ENCODE results near the gene CBFA2T3. TPM values are rescaled to one million over a fixed set of nuclear protein-coding genes. Genes with fewer than 3 reads are reported as not detected.

Gene CBFA2T3
- total RNA-seq, 1 donor from 2014 or later = 8.6 TPM

- H3K4me3 ChIP-seq = no peak overlapping the region
- no peak overlapping the region for H3K27ac ChIP-seq (replicated peaks)
- intact Hi-C loops (cut with micrococcal nuclease) = no loop called here
- TF ChIP-seq, protein P1, sequence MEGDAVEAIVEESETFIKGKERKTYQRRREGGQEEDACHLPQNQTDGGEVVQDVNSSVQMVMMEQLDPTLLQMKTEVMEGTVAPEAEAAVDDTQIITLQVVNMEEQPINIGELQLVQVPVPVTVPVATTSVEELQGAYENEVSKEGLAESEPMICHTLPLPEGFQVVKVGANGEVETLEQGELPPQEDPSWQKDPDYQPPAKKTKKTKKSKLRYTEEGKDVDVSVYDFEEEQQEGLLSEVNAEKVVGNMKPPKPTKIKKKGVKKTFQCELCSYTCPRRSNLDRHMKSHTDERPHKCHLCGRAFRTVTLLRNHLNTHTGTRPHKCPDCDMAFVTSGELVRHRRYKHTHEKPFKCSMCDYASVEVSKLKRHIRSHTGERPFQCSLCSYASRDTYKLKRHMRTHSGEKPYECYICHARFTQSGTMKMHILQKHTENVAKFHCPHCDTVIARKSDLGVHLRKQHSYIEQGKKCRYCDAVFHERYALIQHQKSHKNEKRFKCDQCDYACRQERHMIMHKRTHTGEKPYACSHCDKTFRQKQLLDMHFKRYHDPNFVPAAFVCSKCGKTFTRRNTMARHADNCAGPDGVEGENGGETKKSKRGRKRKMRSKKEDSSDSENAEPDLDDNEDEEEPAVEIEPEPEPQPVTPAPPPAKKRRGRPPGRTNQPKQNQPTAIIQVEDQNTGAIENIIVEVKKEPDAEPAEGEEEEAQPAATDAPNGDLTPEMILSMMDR (IDR thresholded peaks at IDR 0.05; ENCODE audit: borderline replicate concordance) = no peak
- no peak for DNase-seq
- H3K9me3 ChIP-seq (replicated peaks) = peaks cover 44% of the 10 kb centered on the region
- H3K27me3 ChIP-seq (ENCODE audit: low read depth) = peaks cover 82% of the 10 kb centered on the region
- H3K36me3 ChIP-seq = no peaks in the 10 kb centered on the region
- H3K4me1 ChIP-seq = peaks cover 17% of the 10 kb centered on the region
Observed at GRCh38 chr16:89000207-89000959, 23.4 kb upstream of the CBFA2T3 start.

DNA sequence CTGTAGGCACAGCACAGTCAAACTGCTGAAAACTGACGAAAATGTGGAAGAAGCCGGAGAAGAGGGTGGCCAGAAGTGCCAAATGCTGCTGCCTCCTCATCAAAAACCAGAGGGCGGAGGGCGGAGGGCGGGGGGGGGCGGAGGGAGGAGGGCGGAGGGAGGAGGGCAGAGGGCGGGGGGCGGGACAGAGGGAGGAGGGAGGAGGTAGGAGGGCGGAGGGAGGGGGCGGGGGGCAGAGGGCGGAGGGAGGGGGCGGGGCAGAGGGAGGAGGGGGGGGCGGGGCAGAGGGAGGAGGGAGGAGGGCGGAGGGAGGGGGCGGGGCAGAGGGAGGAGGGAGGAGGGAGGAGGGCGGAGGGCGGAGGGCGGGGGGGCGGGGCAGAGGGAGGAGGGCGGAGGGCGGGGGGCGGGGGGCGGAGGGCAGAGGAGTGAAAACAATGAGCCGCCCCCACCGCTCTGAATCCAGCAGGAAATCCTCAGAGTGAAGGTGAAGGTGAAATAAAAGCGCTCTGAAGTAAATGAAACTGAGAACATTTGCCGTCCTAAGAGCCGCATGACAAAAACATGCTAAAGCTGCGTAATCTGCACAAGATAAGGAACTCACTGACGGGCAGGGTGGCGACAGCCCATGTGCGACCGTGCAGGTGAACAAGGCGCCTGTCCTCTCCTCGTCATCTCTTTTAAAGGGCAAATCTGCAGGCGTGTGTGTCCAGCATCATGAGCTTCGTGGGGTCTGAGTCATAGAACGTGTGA is 22.6 kb upstream of the CBFA2T3 start:
- Histone ChIP-seq H3K27ac (replicated peaks) (no peak overlapping the region), H3K27me3 (ENCODE audit: low read depth) (peaks cover 82% of the 10 kb centered on the region), H3K4me3 (no peak overlapping the region), H3K9me3 (replicated peaks) (peaks cover 44% of the 10 kb centered on the region), H3K36me3 (no peaks in the 10 kb centered on the region), H3K4me1 (peaks cover 15% of the 10 kb centered on the region)
- intact Hi-C loops (cut with micrococcal nuclease) = no loop called here
- TF ChIP-seq, protein P1 (IDR thresholded peaks at IDR 0.05; ENCODE audit: borderline replicate concordance) = no peak
- DNase-seq = no peak

DNA sequence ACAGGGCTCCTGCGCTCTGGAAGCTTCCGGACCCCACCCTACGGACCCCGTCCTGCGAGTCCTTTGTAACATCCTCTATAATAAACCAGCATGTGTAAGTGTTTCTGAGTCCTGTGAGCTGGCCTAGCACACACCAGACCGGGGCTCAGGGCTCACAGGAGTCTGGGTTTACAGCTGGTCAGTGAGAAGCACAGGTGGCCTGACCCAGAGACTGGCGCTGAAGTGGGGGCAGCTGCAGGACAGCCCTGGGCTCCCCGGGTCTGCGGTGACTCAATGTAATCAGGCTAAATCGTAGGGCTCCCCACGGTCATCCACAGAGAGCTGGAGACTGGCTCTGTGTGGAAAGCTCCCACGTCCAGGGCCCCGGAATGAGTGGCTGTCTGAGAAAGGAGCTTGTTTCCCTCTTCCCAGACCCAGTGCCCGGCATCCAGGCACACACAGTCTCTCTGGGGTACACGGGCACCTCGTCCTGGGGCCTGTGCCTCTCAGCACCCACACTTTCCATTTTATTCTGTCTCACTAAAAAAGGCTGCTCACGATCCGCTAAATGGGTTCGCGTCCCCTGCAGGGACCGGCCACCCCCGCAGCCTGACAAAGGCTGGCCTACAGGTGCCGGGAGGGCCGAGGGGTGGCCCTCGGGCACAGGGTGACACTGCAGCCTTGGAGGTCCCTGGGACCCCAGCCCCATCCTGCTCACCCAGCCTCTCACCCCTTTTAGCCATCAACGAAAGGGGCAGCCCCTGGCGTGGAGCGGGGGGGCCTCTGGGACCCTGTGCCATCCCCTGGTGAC is 18.9 kb upstream of the CBFA2T3 start:
- TF ChIP-seq, protein P1 (IDR thresholded peaks at IDR 0.05; ENCODE audit: borderline replicate concordance) = no peak
- intact Hi-C loops (cut with micrococcal nuclease) = no loop called here
- Histone ChIP-seq H3K27ac (replicated peaks) (no peak overlapping the region), H3K4me3 (no peak overlapping the region), H3K27me3 (ENCODE audit: low read depth) (peaks cover 92% of the 10 kb centered on the region), H3K36me3 (no peaks in the 10 kb centered on the region), H3K4me1 (no peaks in the 10 kb centered on the region), H3K9me3 (replicated peaks) (peaks cover 36% of the 10 kb centered on the region)
- no peak for DNase-seq

DNA sequence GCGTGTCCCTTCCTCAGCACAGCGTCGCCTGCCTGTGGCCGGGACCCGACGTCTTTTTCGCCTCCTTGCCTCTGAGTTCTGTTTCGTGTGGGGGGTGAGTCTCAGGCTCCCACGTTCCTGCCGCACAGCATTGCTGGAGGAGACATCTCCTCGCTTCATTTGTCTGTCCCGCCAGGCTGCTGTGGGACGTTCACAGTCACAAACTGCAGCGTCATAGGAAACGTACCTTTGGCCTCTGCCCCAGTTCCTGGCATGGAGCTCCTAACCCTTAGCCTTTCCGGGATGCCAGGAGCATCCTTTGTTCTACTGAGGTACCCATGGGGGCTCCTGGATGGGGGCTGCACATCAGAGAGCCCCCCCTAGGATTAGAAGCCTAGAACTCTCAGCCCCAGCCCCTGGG is 18.2 kb upstream of the CBFA2T3 start:
- no peaks in the 10 kb centered on the region for H3K36me3 ChIP-seq
- H3K4me1 ChIP-seq = no peaks in the 10 kb centered on the region
- no peak overlapping the region for H3K27ac ChIP-seq (replicated peaks)
- peaks cover 29% of the 10 kb centered on the region for H3K9me3 ChIP-seq (replicated peaks)
- intact Hi-C loops (cut with micrococcal nuclease) = no loop called here
- TF ChIP-seq, protein P1 (IDR thresholded peaks at IDR 0.05; ENCODE audit: borderline replicate concordance) = no peak
- DNase-seq = no peak
- no peak overlapping the region for H3K4me3 ChIP-seq
- peaks cover 92% of the 10 kb centered on the region for H3K27me3 ChIP-seq (ENCODE audit: low read depth)

- TF ChIP-seq, protein P1 (IDR thresholded peaks at IDR 0.05; ENCODE audit: borderline replicate concordance) = no peak
- Histone ChIP-seq H3K9me3 (replicated peaks) (peaks cover 24% of the 10 kb centered on the region), H3K4me1 (no peaks in the 10 kb centered on the region), H3K27ac (replicated peaks) (no peak overlapping the region), H3K36me3 (no peaks in the 10 kb centered on the region), H3K27me3 (ENCODE audit: low read depth) (peaks cover 93% of the 10 kb centered on the region), H3K4me3 (no peak overlapping the region)
- intact Hi-C loops (cut with micrococcal nuclease) = no loop called here
- no peak for DNase-seq
Observed at GRCh38 chr16:88994695-88995094, 17.7 kb upstream of the CBFA2T3 start.
